Measurements from ENCODE around the gene PPIL4. TPM values are rescaled to one million over a fixed set of nuclear protein-coding genes. Genes with fewer than 3 reads are reported as not detected.

The PPIL4 gene
- total and polyA plus RNA-seq, 2 experiments from 2014 or later, result 35.1 to 47.3 TPM

- TF ChIP-seq, protein P1, sequence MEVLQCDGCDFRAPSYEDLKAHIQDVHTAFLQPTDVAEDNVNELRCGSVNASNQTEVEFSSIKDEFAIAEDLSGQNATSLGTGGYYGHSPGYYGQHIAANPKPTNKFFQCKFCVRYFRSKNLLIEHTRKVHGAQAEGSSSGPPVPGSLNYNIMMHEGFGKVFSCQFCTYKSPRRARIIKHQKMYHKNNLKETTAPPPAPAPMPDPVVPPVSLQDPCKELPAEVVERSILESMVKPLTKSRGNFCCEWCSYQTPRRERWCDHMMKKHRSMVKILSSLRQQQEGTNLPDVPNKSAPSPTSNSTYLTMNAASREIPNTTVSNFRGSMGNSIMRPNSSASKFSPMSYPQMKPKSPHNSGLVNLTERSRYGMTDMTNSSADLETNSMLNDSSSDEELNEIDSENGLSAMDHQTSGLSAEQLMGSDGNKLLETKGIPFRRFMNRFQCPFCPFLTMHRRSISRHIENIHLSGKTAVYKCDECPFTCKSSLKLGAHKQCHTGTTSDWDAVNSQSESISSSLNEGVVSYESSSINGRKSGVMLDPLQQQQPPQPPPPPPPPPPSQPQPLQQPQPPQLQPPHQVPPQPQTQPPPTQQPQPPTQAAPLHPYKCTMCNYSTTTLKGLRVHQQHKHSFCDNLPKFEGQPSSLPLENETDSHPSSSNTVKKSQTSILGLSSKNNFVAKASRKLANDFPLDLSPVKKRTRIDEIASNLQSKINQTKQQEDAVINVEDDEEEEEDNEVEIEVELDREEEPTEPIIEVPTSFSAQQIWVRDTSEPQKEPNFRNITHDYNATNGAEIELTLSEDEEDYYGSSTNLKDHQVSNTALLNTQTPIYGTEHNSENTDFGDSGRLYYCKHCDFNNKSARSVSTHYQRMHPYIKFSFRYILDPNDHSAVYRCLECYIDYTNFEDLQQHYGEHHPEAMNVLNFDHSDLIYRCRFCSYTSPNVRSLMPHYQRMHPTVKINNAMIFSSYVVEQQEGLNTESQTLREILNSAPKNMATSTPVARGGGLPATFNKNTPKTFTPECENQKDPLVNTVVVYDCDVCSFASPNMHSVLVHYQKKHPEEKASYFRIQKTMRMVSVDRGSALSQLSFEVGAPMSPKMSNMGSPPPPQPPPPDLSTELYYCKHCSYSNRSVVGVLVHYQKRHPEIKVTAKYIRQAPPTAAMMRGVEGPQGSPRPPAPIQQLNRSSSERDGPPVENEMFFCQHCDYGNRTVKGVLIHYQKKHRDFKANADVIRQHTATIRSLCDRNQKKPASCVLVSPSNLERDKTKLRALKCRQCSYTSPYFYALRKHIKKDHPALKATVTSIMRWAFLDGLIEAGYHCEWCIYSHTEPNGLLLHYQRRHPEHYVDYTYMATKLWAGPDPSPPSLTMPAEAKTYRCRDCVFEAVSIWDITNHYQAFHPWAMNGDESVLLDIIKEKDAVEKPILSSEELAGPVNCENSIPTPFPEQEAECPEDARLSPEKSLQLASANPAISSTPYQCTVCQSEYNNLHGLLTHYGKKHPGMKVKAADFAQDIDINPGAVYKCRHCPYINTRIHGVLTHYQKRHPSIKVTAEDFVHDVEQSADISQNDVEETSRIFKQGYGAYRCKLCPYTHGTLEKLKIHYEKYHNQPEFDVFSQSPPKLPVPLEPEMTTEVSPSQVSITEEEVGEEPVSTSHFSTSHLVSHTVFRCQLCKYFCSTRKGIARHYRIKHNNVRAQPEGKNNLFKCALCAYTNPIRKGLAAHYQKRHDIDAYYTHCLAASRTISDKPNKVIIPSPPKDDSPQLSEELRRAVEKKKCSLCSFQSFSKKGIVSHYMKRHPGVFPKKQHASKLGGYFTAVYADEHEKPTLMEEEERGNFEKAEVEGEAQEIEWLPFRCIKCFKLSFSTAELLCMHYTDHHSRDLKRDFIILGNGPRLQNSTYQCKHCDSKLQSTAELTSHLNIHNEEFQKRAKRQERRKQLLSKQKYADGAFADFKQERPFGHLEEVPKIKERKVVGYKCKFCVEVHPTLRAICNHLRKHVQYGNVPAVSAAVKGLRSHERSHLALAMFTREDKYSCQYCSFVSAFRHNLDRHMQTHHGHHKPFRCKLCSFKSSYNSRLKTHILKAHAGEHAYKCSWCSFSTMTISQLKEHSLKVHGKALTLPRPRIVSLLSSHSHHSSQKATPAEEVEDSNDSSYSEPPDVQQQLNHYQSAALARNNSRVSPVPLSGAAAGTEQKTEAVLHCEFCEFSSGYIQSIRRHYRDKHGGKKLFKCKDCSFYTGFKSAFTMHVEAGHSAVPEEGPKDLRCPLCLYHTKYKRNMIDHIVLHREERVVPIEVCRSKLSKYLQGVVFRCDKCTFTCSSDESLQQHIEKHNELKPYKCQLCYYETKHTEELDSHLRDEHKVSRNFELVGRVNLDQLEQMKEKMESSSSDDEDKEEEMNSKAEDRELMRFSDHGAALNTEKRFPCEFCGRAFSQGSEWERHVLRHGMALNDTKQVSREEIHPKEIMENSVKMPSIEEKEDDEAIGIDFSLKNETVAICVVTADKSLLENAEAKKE (CRISPR knock-in tag; IDR thresholded peaks at IDR 0.05), result no peak
- TF ChIP-seq ZNF114 (CRISPR knock-in tag; IDR thresholded peaks at IDR 0.05) (no peak), STAT1 (IDR thresholded peaks at IDR 0.05; ENCODE audit: unreplicated experiment) (no peak), ZNF331 (CRISPR knock-in tag; IDR thresholded peaks at IDR 0.05; ENCODE audit: low read depth) (no peak), NANOG (IDR thresholded peaks at IDR 0.05; ENCODE audit: borderline replicate concordance) (no peak), JUNB (IDR thresholded peaks at IDR 0.05; ENCODE audit: unreplicated experiment) (no peak), CREB1 (CRISPR knock-in tag; IDR thresholded peaks at IDR 0.05; ENCODE audit: low read depth) (no peak)
- TF ChIP-seq, protein P2, sequence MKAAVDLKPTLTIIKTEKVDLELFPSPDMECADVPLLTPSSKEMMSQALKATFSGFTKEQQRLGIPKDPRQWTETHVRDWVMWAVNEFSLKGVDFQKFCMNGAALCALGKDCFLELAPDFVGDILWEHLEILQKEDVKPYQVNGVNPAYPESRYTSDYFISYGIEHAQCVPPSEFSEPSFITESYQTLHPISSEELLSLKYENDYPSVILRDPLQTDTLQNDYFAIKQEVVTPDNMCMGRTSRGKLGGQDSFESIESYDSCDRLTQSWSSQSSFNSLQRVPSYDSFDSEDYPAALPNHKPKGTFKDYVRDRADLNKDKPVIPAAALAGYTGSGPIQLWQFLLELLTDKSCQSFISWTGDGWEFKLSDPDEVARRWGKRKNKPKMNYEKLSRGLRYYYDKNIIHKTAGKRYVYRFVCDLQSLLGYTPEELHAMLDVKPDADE (IDR thresholded peaks at IDR 0.05), result no peak
These were observed 87.0 kb downstream of the PPIL4 start (continued) for GRCh38 chr6:149458806-149459205.

DNA sequence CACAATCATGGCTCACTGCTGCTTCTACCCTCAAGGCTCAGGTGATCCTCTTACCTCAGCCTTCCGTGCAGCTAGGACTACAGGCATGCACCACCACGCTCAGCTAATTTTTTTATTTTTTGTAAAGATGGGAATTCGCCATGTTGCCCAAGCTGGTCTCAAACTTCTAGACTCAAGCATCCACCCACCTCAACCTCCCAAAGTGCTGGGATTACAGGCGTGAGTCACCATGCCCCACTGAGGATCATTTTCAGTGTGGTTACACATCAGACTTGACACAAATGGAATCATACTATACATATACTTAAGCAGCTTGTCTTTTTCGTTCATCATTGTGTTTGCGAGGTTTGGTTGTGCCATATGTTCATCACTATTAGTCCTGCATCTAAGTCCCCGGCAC is 87.6 kb downstream of the PPIL4 start:
- no peaks in the 10 kb centered on the region for H3K9me2 ChIP-seq (ENCODE audit: insufficient read depth)
- H4K20me1 ChIP-seq (replicated peaks; ENCODE audit: insufficient read depth), result no peaks in the 10 kb centered on the region
- no peaks in the 10 kb centered on the region for H3K36me3 Mint-ChIP-seq (ENCODE audit: low read depth)
- ATAC-seq, result no peak
- no peak overlapping the region for H3K4me3 Mint-ChIP-seq
- H3K27me3 Mint-ChIP-seq (ENCODE audit: insufficient read depth, low read depth, poor library complexity), result peaks cover 2% of the 10 kb centered on the region
- no peaks in the 10 kb centered on the region for H3K4me1 ChIP-seq (ENCODE audit: insufficient read depth)
- no peak overlapping the region for H2AFZ ChIP-seq
- H3K4me3 ChIP-seq, result no peak overlapping the region
- no peak overlapping the region for H3K27ac ChIP-seq (ENCODE audit: low read depth)
- H3K27me3 ChIP-seq (ENCODE audit: insufficient read depth), result peaks cover 9% of the 10 kb centered on the region; the same call in 1 of the 2 replicates
- H3K27ac Mint-ChIP-seq, result no peak overlapping the region
- no peaks in the 10 kb centered on the region for H3K36me3 ChIP-seq (ENCODE audit: insufficient read depth)
- H3K9me3 Mint-ChIP-seq, result no peaks in the 10 kb centered on the region
- no peak for DNase-seq (ENCODE audit: low spot score)
- H3K4me1 Mint-ChIP-seq, result no peaks in the 10 kb centered on the region
- H3K79me2 ChIP-seq (replicated peaks; ENCODE audit: insufficient read depth), result no peaks in the 10 kb centered on the region
- H3K4me2 ChIP-seq, result no peak overlapping the region
- H3F3A ChIP-seq (replicated peaks; ENCODE audit: low read depth), result no peaks in the 10 kb centered on the region
- TF ChIP-seq, protein P1 (CRISPR knock-in tag; IDR thresholded peaks at IDR 0.05), result no peak
- no peak for TF ChIP-seq CREB1 (CRISPR knock-in tag; IDR thresholded peaks at IDR 0.05; ENCODE audit: low read depth)
- TF ChIP-seq, protein P2 (IDR thresholded peaks at IDR 0.05), result no peak

Measured in GM23338 (cell line).